HepG2 (cell line): ENCODE results near the gene TTC23L. TPM values are rescaled to one million over a fixed set of nuclear protein-coding genes. Genes with fewer than 3 reads are reported as not detected.

Experiments used
- DR1 ChIP-seq: sonication (generic); formaldehyde crosslinking; IDR thresholded peaks from 2 replicates; pipeline ENCODE4 v1.8.0; 2021; ENCODE audit warnings: mild to moderate bottlenecking, missing genetic modification reagents, inconsistent platforms
- HNRNPLL ChIP-seq: fragments of 200-400 bp; formaldehyde crosslinking; IDR thresholded peaks from 2 replicates; pipeline ENCODE4 v1.6.1; 2017; ENCODE audit warnings: mild to moderate bottlenecking, low read depth, low read length; ENCODE audit not compliant: poor library complexity, severe bottlenecking
- KDM2A ChIP-seq: sonication (generic); formaldehyde crosslinking; IDR thresholded peaks from 2 replicates; pipeline ENCODE4 v1.4.0; 2020; ENCODE audit warnings: low read depth, missing genetic modification reagents, borderline replicate concordance
- KLF6 ChIP-seq: IDR thresholded peaks from 2 replicates; pipeline ENCODE4 v1.8.0; 2016; ENCODE audit warnings: missing biosample characterization, missing genetic modification reagents
- MIXL1 ChIP-seq: IDR thresholded peaks from 2 replicates; pipeline ENCODE4 v1.6.1; 2016
- MYC ChIP-seq: sonication (generic); formaldehyde crosslinking; IDR thresholded peaks from 2 replicates; pipeline ENCODE4 v1.9.0; 2021; ENCODE audit warnings: missing genetic modification reagents, borderline replicate concordance
- TBX3 ChIP-seq: fragments of 450-650 bp; IDR thresholded peaks from 2 replicates; pipeline ENCODE4 v1.6.1; 2017; ENCODE audit warnings: antibody characterized with exemption, mild to moderate bottlenecking, inconsistent platforms, borderline replicate concordance
- XRCC5 ChIP-seq: fragments of 200-400 bp; formaldehyde crosslinking; optimal IDR thresholded peaks from 2 replicates; pipeline ENCODE3; 2017; ENCODE audit warnings: mild to moderate bottlenecking, low read length
- ZNF331 ChIP-seq: sonication (generic); formaldehyde crosslinking; IDR thresholded peaks from 2 replicates; pipeline ENCODE4 v1.4.0; 2020; ENCODE audit warnings: missing genetic modification reagents
- ZNF724P ChIP-seq: sonication (generic); formaldehyde crosslinking; IDR thresholded peaks from 2 replicates; pipeline ENCODE4 v1.8.0; 2022; ENCODE audit warnings: missing genetic modification reagents, borderline replicate concordance
- ZNF772 ChIP-seq: sonication (generic); formaldehyde crosslinking; IDR thresholded peaks from 2 replicates; pipeline ENCODE4 v1.5.0; 2020; ENCODE audit warnings: mild to moderate bottlenecking, missing genetic modification reagents
- ZNF780A ChIP-seq: sonication (generic); formaldehyde crosslinking; IDR thresholded peaks from 2 replicates; pipeline ENCODE4 v1.8.0; 2022; ENCODE audit warnings: mild to moderate bottlenecking, missing genetic modification reagents, moderate library complexity
- ZNF83 ChIP-seq: sonication (generic); formaldehyde crosslinking; IDR thresholded peaks from 2 replicates; pipeline ENCODE4 v1.4.0; 2020; ENCODE audit warnings: missing genetic modification reagents, mild to moderate bottlenecking, borderline replicate concordance
- polyA plus RNA-seq, 8 experiments: library from polyadenylated mRNA; depleted of rRNA in 3 of 8; stranded (reverse) in 7 of 8; unstranded in 1 of 8; fragments of >200 nt; fragmentation: Illumina TruSeq in 4 of 8; extraction: Trizol in 4 of 8; gene quantifications; 2 replicates each; pipeline versions ENCODE4 v1.2.1 to v1.2.3, GENCODE V29; 2011 to 2016; ENCODE audit warnings: low read depth in 4 of 8, missing spikeins in 1 of 8, mixed read lengths in 1 of 8; ENCODE audit not compliant: insufficient read depth in 1 of 8
- total RNA-seq, 5 experiments: library from RNA; depleted of rRNA; stranded (reverse); fragments of >200 nt; fragmentation: Illumina TruSeq; extraction: Trizol; gene quantifications; 2 replicates each; pipeline ENCODE4 v1.2.3, GENCODE V29; 2016; ENCODE audit warnings: low read depth in 1 of 5
- TF ChIP-seq, protein P1 (sequence below): sonication (generic); formaldehyde crosslinking; IDR thresholded peaks from 2 replicates; pipeline ENCODE4 v1.4.0; 2020; ENCODE audit warnings: missing genetic modification reagents
- TF ChIP-seq, protein P2 (sequence below): sonication (generic); formaldehyde crosslinking; IDR thresholded peaks from 2 replicates; pipeline ENCODE4 v1.8.0; 2022; ENCODE audit warnings: mild to moderate bottlenecking, missing genetic modification reagents
- TF ChIP-seq, protein P3 (sequence below): sonication (generic); formaldehyde crosslinking; IDR thresholded peaks from 2 replicates; pipeline ENCODE4 v1.5.1; 2020; ENCODE audit warnings: mild to moderate bottlenecking, moderate library complexity, missing genetic modification reagents
- TF ChIP-seq, protein P4 (sequence below): sonication (generic); formaldehyde crosslinking; IDR thresholded peaks from 2 replicates; pipeline ENCODE4 v1.4.0; 2020; ENCODE audit warnings: missing genetic modification reagents
- TF ChIP-seq, protein P5 (sequence below): sonication (generic); formaldehyde crosslinking; IDR thresholded peaks from 2 replicates; pipeline ENCODE4 v1.4.0; 2020; ENCODE audit warnings: mild to moderate bottlenecking, missing genetic modification reagents

Gene TTC23L
- total and polyA plus RNA-seq, 2 of the 13 experiments (the other 11 are each of a cell fraction or from before 2014, with no cell fraction given): 0.37 to 1.4 TPM

DNA sequence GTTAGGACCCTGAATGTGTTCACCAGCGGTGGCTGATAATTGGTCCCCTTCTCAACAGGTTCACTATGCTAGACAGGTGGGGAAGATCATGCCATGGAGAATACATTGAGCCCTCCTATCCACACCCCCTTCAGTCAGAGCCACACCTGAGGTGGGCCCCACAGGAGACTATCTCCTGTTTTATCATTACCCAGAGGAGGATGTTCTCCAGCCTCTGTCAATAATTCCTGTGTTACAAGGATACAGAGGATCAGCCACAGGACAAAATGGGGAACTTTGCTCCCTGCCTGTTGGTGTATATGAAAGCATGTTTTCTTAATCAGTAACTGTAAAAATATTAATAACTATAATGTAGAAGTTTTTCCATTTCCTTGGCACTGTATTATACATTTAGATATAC is 50.4 kb downstream of the TTC23L start (continued):
- TF ChIP-seq, protein P1, sequence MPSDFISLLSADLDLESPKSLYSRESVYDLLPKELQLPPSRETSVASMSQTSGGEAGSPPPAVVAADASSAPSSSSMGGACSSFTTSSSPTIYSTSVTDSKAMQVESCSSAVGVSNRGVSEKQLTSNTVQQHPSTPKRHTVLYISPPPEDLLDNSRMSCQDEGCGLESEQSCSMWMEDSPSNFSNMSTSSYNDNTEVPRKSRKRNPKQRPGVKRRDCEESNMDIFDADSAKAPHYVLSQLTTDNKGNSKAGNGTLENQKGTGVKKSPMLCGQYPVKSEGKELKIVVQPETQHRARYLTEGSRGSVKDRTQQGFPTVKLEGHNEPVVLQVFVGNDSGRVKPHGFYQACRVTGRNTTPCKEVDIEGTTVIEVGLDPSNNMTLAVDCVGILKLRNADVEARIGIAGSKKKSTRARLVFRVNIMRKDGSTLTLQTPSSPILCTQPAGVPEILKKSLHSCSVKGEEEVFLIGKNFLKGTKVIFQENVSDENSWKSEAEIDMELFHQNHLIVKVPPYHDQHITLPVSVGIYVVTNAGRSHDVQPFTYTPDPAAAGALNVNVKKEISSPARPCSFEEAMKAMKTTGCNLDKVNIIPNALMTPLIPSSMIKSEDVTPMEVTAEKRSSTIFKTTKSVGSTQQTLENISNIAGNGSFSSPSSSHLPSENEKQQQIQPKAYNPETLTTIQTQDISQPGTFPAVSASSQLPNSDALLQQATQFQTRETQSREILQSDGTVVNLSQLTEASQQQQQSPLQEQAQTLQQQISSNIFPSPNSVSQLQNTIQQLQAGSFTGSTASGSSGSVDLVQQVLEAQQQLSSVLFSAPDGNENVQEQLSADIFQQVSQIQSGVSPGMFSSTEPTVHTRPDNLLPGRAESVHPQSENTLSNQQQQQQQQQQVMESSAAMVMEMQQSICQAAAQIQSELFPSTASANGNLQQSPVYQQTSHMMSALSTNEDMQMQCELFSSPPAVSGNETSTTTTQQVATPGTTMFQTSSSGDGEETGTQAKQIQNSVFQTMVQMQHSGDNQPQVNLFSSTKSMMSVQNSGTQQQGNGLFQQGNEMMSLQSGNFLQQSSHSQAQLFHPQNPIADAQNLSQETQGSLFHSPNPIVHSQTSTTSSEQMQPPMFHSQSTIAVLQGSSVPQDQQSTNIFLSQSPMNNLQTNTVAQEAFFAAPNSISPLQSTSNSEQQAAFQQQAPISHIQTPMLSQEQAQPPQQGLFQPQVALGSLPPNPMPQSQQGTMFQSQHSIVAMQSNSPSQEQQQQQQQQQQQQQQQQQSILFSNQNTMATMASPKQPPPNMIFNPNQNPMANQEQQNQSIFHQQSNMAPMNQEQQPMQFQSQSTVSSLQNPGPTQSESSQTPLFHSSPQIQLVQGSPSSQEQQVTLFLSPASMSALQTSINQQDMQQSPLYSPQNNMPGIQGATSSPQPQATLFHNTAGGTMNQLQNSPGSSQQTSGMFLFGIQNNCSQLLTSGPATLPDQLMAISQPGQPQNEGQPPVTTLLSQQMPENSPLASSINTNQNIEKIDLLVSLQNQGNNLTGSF (CRISPR knock-in tag): no peak
- TF ChIP-seq ZNF724P (CRISPR knock-in tag) (no peak), KLF6 (CRISPR knock-in tag) (no peak), XRCC5 (no peak), ZNF83 (no peak), DR1 (CRISPR knock-in tag) (no peak), ZNF780A (CRISPR knock-in tag) (no peak), ZNF772 (CRISPR knock-in tag) (no peak), ZNF331 (CRISPR knock-in tag) (0 out of 2 replicates have a peak, but pooled peaks have one; percentile 52), MIXL1 (CRISPR knock-in tag) (peak; percentile 77; the same call in 1 of the 2 replicates), TBX3 (no peak), HNRNPLL (no peak), KDM2A (CRISPR knock-in tag) (no peak), MYC (CRISPR knock-in tag) (no peak)
- TF ChIP-seq, protein P2, sequence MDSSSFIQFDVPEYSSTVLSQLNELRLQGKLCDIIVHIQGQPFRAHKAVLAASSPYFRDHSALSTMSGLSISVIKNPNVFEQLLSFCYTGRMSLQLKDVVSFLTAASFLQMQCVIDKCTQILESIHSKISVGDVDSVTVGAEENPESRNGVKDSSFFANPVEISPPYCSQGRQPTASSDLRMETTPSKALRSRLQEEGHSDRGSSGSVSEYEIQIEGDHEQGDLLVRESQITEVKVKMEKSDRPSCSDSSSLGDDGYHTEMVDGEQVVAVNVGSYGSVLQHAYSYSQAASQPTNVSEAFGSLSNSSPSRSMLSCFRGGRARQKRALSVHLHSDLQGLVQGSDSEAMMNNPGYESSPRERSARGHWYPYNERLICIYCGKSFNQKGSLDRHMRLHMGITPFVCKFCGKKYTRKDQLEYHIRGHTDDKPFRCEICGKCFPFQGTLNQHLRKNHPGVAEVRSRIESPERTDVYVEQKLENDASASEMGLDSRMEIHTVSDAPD (CRISPR knock-in tag): no peak
- TF ChIP-seq, protein P3, sequence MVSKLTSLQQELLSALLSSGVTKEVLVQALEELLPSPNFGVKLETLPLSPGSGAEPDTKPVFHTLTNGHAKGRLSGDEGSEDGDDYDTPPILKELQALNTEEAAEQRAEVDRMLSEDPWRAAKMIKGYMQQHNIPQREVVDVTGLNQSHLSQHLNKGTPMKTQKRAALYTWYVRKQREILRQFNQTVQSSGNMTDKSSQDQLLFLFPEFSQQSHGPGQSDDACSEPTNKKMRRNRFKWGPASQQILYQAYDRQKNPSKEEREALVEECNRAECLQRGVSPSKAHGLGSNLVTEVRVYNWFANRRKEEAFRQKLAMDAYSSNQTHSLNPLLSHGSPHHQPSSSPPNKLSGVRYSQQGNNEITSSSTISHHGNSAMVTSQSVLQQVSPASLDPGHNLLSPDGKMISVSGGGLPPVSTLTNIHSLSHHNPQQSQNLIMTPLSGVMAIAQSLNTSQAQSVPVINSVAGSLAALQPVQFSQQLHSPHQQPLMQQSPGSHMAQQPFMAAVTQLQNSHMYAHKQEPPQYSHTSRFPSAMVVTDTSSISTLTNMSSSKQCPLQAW (CRISPR knock-in tag): peak; percentile 47; the same call in 1 of the 2 replicates
- TF ChIP-seq, protein P4, sequence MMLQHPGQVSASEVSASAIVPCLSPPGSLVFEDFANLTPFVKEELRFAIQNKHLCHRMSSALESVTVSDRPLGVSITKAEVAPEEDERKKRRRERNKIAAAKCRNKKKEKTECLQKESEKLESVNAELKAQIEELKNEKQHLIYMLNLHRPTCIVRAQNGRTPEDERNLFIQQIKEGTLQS (CRISPR knock-in tag): no peak
- TF ChIP-seq, protein P5, sequence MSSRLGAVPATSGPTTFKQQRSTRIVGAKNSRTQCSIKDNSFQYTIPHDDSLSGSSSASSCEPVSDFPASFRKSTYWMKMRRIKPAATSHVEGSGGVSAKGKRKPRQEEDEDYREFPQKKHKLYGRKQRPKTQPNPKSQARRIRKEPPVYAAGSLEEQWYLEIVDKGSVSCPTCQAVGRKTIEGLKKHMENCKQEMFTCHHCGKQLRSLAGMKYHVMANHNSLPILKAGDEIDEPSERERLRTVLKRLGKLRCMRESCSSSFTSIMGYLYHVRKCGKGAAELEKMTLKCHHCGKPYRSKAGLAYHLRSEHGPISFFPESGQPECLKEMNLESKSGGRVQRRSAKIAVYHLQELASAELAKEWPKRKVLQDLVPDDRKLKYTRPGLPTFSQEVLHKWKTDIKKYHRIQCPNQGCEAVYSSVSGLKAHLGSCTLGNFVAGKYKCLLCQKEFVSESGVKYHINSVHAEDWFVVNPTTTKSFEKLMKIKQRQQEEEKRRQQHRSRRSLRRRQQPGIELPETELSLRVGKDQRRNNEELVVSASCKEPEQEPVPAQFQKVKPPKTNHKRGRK (CRISPR knock-in tag): no peak
